ENCODE results near the gene VIL1. TPM values are rescaled to one million over a fixed set of nuclear protein-coding genes. Genes with fewer than 3 reads are reported as not detected.

The VIL1 gene
- total RNA-seq, 1 experiment from 2014 or later: 0.49 TPM

DNA sequence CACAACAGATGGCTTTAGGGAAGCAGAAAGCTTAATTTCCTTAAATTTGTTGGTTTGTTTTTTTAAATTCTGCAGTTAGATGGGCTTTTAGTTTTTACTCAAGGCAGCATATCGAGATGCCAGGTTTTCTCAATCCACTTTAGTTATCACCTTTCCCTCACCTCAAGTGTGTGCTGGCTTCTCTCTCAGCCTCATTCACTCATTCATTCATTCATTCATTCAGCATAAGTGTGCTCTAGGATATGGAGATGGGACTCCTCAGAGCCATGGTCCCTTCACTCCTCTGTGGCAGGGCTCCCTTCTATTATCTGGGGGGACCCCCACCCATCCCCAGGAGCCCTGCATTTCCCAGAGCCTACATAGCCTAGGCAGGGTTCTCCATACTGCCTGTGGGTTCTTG, 19.0 kb downstream of the VIL1 start (continued):
- no peak for TF ChIP-seq ATF3 (IDR thresholded peaks at IDR 0.05)

- Histone ChIP-seq H3K27ac (ENCODE audit: low read depth, low read length) (no peak overlapping the region), H3K27me3 (ENCODE audit: insufficient read depth, low read length) (no peaks in the 10 kb centered on the region), H3K9me3 (ENCODE audit: control insufficient read depth in 1 of 2, insufficient read depth in 1 of 2, low read depth in 1 of 2, low read length in 2 of 2) (no peaks in the 10 kb centered on the region), H3K9ac (ENCODE audit: low read length) (no peak overlapping the region), H2AFZ (ENCODE audit: low read depth, low read length, poor library complexity, severe bottlenecking) (no peak overlapping the region), H3K9me2 (ENCODE audit: insufficient read depth) (no peaks in the 10 kb centered on the region), H3K4me2 (ENCODE audit: low read length) (no peak overlapping the region), H3K4me3 (replicated peaks in 1 of 2; ENCODE audit: low read depth in 1 of 2, low read length in 2 of 2) (no peak overlapping the region), H4K20me1 (ENCODE audit: insufficient read depth) (no peaks in the 10 kb centered on the region), H3K79me2 (ENCODE audit: insufficient read depth, low read length) (no peaks in the 10 kb centered on the region), H3K4me1 (ENCODE audit: control insufficient read depth in 1 of 2, insufficient read depth in 2 of 2, low read length in 2 of 2) (no peaks in the 10 kb centered on the region), H3K36me3 (ENCODE audit: control insufficient read depth in 1 of 2, insufficient read depth in 2 of 2, low read length in 2 of 2) (no peaks in the 10 kb centered on the region)
- POLR2A ChIA-PET: no interaction called here
- ATAC-seq (no peak), DNase-seq (ENCODE audit: low read depth, low spot score) (no peak)
- no TSS peak for BruUV-seq (replicated peaks)
- RAD21 ChIA-PET (ENCODE audit: low non-redundant PET in 1 of 2, low total read pairs in 2 of 2, uncharacterized antibody in 2 of 2, unreplicated experiment in 2 of 2): no interaction called here
- intact Hi-C loops (cut with micrococcal nuclease): no loop called here
- CTCF ChIA-PET: no interaction called here
- TF ChIP-seq SRF (IDR thresholded peaks at IDR 0.05; ENCODE audit: low read depth): no peak
- TF ChIP-seq ELF1 (IDR thresholded peaks at IDR 0.05; ENCODE audit: borderline replicate concordance, low read depth): no peak
- no peak for TF ChIP-seq ATF3 (IDR thresholded peaks at IDR 0.05)
- no peak for TF ChIP-seq POLR2A (IDR thresholded peaks at IDR 0.05; ENCODE audit: borderline replicate concordance, extremely low read depth, insufficient read depth, insufficient read length)
- TF ChIP-seq CEBPB (IDR thresholded peaks at IDR 0.05; ENCODE audit: low read depth): no peak
Observed at GRCh38 chr2:218438596-218438995, 19.7 kb downstream of the VIL1 start.

DNA sequence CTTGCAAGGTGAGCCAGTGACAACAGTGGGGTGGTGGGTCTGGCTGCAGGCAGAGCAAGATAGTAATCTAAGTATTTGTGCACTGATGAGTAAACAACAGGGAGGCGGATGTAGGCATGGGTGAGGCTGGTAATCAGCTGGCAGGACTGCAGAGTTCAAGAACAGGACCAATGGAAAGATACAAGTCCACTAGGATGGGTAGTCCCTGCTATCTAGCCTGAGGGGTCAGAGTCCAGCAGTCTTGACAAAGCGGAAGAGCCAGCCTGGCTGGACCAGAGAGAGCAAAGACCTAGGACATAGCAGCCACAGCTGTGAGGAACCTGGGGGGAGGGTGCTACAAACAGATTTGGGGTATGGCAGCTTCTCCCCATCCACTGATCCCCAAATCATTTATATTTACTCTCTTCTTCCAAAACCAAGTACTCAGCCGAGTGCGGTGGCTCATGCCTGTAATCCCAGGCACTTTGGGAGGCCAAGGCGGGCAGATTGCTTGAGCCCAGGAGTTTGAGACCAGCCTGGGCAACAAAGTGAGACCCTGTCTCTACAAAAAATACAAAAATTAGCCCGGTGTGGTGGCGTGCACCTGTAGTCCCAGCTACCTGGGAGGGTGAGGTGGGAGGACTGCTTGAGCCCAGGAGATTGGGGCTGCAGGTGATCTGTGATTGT, 25.9 kb downstream of the VIL1 start:
- Histone ChIP-seq H3K27ac (ENCODE audit: low read depth, low read length) (no peak overlapping the region), H4K20me1 (ENCODE audit: insufficient read depth) (no peaks in the 10 kb centered on the region), H3K9me3 (ENCODE audit: control insufficient read depth in 1 of 2, insufficient read depth in 1 of 2, low read depth in 1 of 2, low read length in 2 of 2) (no peaks in the 10 kb centered on the region), H3K9me2 (ENCODE audit: insufficient read depth) (no peaks in the 10 kb centered on the region), H3K9ac (ENCODE audit: low read length) (no peak overlapping the region), H3K36me3 (ENCODE audit: control insufficient read depth in 1 of 2, insufficient read depth in 2 of 2, low read length in 2 of 2) (no peaks in the 10 kb centered on the region), H3K27me3 (ENCODE audit: insufficient read depth, low read length) (no peaks in the 10 kb centered on the region), H2AFZ (ENCODE audit: low read depth, low read length, poor library complexity, severe bottlenecking) (no peak overlapping the region), H3K4me3 (replicated peaks in 1 of 2; ENCODE audit: low read depth in 1 of 2, low read length in 2 of 2) (no peak overlapping the region), H3K4me1 (ENCODE audit: control insufficient read depth in 1 of 2, insufficient read depth in 2 of 2, low read length in 2 of 2) (peaks cover 15% of the 10 kb centered on the region in 2 experiments), H3K4me2 (ENCODE audit: low read length) (no peak overlapping the region), H3K79me2 (ENCODE audit: insufficient read depth, low read length) (no peaks in the 10 kb centered on the region)
- intact Hi-C loops (cut with micrococcal nuclease): no loop called here
- ChIA-PET RAD21 (ENCODE audit: low non-redundant PET in 1 of 2, low total read pairs in 2 of 2, uncharacterized antibody in 2 of 2, unreplicated experiment in 2 of 2) (no interaction called here), CTCF (interaction anchor here (1.0 kb wide), 1 partner anchor 22 kb away, joined by 3 read pairs; no protein-coding TSS in a partner anchor), POLR2A (no interaction called here)
- TF ChIP-seq RAD21 (IDR thresholded peaks at IDR 0.05; ENCODE audit: low read depth): no peak
- no peak for TF ChIP-seq TCF7L2 (IDR thresholded peaks at IDR 0.05; ENCODE audit: borderline replicate concordance, extremely low read depth, insufficient read depth, insufficient read length)
- no peak for TF ChIP-seq FOSL1 (IDR thresholded peaks at IDR 0.05; ENCODE audit: low read depth)
- no peak for TF ChIP-seq EZH2 (IDR thresholded peaks at IDR 0.05)
- TF ChIP-seq JUND (IDR thresholded peaks at IDR 0.05): no peak
- no peak for TF ChIP-seq ZBTB33 (IDR thresholded peaks at IDR 0.05; ENCODE audit: extremely low read depth, insufficient replicate concordance, low read length)
- TF ChIP-seq, protein P1, sequence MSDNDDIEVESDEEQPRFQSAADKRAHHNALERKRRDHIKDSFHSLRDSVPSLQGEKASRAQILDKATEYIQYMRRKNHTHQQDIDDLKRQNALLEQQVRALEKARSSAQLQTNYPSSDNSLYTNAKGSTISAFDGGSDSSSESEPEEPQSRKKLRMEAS (IDR thresholded peaks at IDR 0.05): no peak
- no peak for TF ChIP-seq CEBPB (IDR thresholded peaks at IDR 0.05; ENCODE audit: low read depth)
- no peak for TF ChIP-seq CBX3 (IDR thresholded peaks at IDR 0.05; ENCODE audit: low read depth)
- no peak for TF ChIP-seq ZFX (IDR thresholded peaks at IDR 0.05)
- no peak for TF ChIP-seq ELF1 (IDR thresholded peaks at IDR 0.05; ENCODE audit: borderline replicate concordance, low read depth)
- TF ChIP-seq EZH2phosphoT487 (IDR thresholded peaks at IDR 0.05; ENCODE audit: borderline replicate concordance): no peak
- TF ChIP-seq POLR2A (IDR thresholded peaks at IDR 0.05; ENCODE audit: borderline replicate concordance, extremely low read depth, insufficient read depth, insufficient read length): no peak
- TF ChIP-seq ZNF274 (IDR thresholded peaks at IDR 0.05; ENCODE audit: low read depth, low read length): no peak
- no peak for ATAC-seq
- DNase-seq (ENCODE audit: low read depth, low spot score): no peak
- BruUV-seq (replicated peaks): no TSS peak
